ENCODE data around the gene DVL1.

The DVL1 gene

GRCh38 chr1:1345860-1346500, 3.2 kb downstream of the DVL1 start:
- no peak for DNase-seq
- peaks cover 26% of the 10 kb centered on the region for H3K36me3 ChIP-seq
- no peak overlapping the region; the same call in 1 of the 2 replicates for H3K27ac ChIP-seq
- no peak overlapping the region for H3K4me3 ChIP-seq (ENCODE audit: low read depth, low read length)
- no peaks in the 10 kb centered on the region for H3K9me3 ChIP-seq (ENCODE audit: severe bottlenecking)
- no peak for TF ChIP-seq CTCF (IDR thresholded peaks at IDR 0.05; ENCODE audit: low read depth, low read length)
- no peaks in the 10 kb centered on the region for H3K27me3 ChIP-seq (ENCODE audit: insufficient read depth, low read depth, severe bottlenecking)

GRCh38 chr1:1345384-1345783, 3.8 kb downstream of the DVL1 start:
- H3K36me3 ChIP-seq, result peaks cover 29% of the 10 kb centered on the region
- peak overlapping the region; percentile 42 for H3K27ac ChIP-seq
- no peak for DNase-seq
- H3K4me3 ChIP-seq (ENCODE audit: low read depth, low read length), result no peak overlapping the region
- no peaks in the 10 kb centered on the region for H3K9me3 ChIP-seq (ENCODE audit: severe bottlenecking)
- H3K27me3 ChIP-seq (ENCODE audit: insufficient read depth, low read depth, severe bottlenecking), result no peaks in the 10 kb centered on the region
- no peak for TF ChIP-seq CTCF (IDR thresholded peaks at IDR 0.05; ENCODE audit: low read depth, low read length)

- H3K36me3 ChIP-seq, result peaks cover 34% of the 10 kb centered on the region
- H3K4me3 ChIP-seq (ENCODE audit: low read depth, low read length), result no peak overlapping the region
These were observed 4.4 kb downstream of the DVL1 start for GRCh38 chr1:1344655-1345361.

GRCh38 chr1:1343811-1344421, 5.3 kb downstream of the DVL1 start:
- Histone ChIP-seq H3K4me3 (ENCODE audit: low read depth, low read length) (no peak overlapping the region), H3K36me3 (peaks cover 38% of the 10 kb centered on the region), H3K27ac (peak overlapping the region; percentile 42; the same call in 1 of the 2 replicates), H3K27me3 (ENCODE audit: insufficient read depth, low read depth, severe bottlenecking) (no peaks in the 10 kb centered on the region), H3K9me3 (ENCODE audit: severe bottlenecking) (no peaks in the 10 kb centered on the region)
- no peak for DNase-seq
- no peak for TF ChIP-seq CTCF (IDR thresholded peaks at IDR 0.05; ENCODE audit: low read depth, low read length)

More at GRCh38 chr1:1344655-1345361, 4.4 kb downstream of the DVL1 start:
- Histone ChIP-seq H3K27ac (peak overlapping the region; percentile 42), H3K9me3 (ENCODE audit: severe bottlenecking) (no peaks in the 10 kb centered on the region), H3K27me3 (ENCODE audit: insufficient read depth, low read depth, severe bottlenecking) (no peaks in the 10 kb centered on the region)
- DNase-seq, result peak; percentile 71
- peak; percentile 93 for TF ChIP-seq CTCF (IDR thresholded peaks at IDR 0.05; ENCODE audit: low read depth, low read length)

GRCh38 chr1:1342584-1343115, 6.6 kb downstream of the DVL1 start:
- Histone ChIP-seq H3K36me3 (peaks cover 43% of the 10 kb centered on the region), H3K9me3 (ENCODE audit: severe bottlenecking) (no peaks in the 10 kb centered on the region), H3K27ac (no peak overlapping the region), H3K27me3 (ENCODE audit: insufficient read depth, low read depth, severe bottlenecking) (no peaks in the 10 kb centered on the region), H3K4me3 (ENCODE audit: low read depth, low read length) (no peak overlapping the region)
- no peak for DNase-seq
- TF ChIP-seq CTCF (IDR thresholded peaks at IDR 0.05; ENCODE audit: low read depth, low read length), result no peak
